ENCODE measurements around the gene SCN1A. TPM values are rescaled to one million over a fixed set of nuclear protein-coding genes. Genes with fewer than 3 reads are reported as not detected.

SCN1A gene
- total RNA-seq, 4 donors from 2014 or later, result not detected

- no peak for DNase-seq (ENCODE audit: low spot score in 2 of 2)
- Histone ChIP-seq H3K27me3 (no peaks in the 10 kb centered on the region), H3K36me3 (no peaks in the 10 kb centered on the region), H3K9me3 (no peaks in the 10 kb centered on the region), H3K4me3 (no peak overlapping the region), H3K4me1 (no peaks in the 10 kb centered on the region), H3K27ac (no peak overlapping the region)
- TF ChIP-seq CTCF (IDR thresholded peaks at IDR 0.05), result no peak
- TF ChIP-seq POLR2A (IDR thresholded peaks at IDR 0.05), result no peak
- TF ChIP-seq EP300 (IDR thresholded peaks at IDR 0.05), result no peak
- WGBS, 2 donors, result 75 to 79% methylated on average over 5 of the region's 5 CpGs
Observed at GRCh38 chr2:166044853-166045483, 82.9 kb downstream of the SCN1A start.

GRCh38 chr2:166042768-166043390 lies 84.9 kb downstream of the SCN1A start:
- TF ChIP-seq CTCF (IDR thresholded peaks at IDR 0.05), result no peak
- TF ChIP-seq EP300 (IDR thresholded peaks at IDR 0.05), result no peak
- TF ChIP-seq POLR2A (IDR thresholded peaks at IDR 0.05), result no peak
- no peaks in the 10 kb centered on the region for H3K4me1 ChIP-seq
- H3K9me3 ChIP-seq, result no peaks in the 10 kb centered on the region
- H3K4me3 ChIP-seq, result no peak overlapping the region
- H3K36me3 ChIP-seq, result no peaks in the 10 kb centered on the region
- no peak overlapping the region for H3K27ac ChIP-seq
- no peak for DNase-seq (ENCODE audit: low spot score in 2 of 2)
- no peaks in the 10 kb centered on the region for H3K27me3 ChIP-seq

- Histone ChIP-seq H3K36me3 (no peaks in the 10 kb centered on the region), H3K27me3 (no peaks in the 10 kb centered on the region), H3K9me3 (no peaks in the 10 kb centered on the region), H3K4me1 (no peaks in the 10 kb centered on the region), H3K27ac (no peak overlapping the region), H3K4me3 (no peak overlapping the region)
- TF ChIP-seq CTCF (IDR thresholded peaks at IDR 0.05), result no peak
- no peak for TF ChIP-seq POLR2A (IDR thresholded peaks at IDR 0.05)
- no peak for TF ChIP-seq EP300 (IDR thresholded peaks at IDR 0.05)
- no peak for DNase-seq (ENCODE audit: low spot score in 2 of 2)
- 46 to 57% methylated on average over 1 of the region's 1 CpG for WGBS, 2 donors
Observed at GRCh38 chr2:166042356-166042755, 85.5 kb downstream of the SCN1A start.

- WGBS, 2 donors, result 93 to 96% methylated on average over 1 of the region's 1 CpG
- no peak for DNase-seq (ENCODE audit: low spot score in 2 of 2)
- Histone ChIP-seq H3K4me1 (no peaks in the 10 kb centered on the region), H3K27me3 (no peaks in the 10 kb centered on the region), H3K27ac (no peak overlapping the region), H3K4me3 (no peak overlapping the region), H3K36me3 (no peaks in the 10 kb centered on the region), H3K9me3 (no peaks in the 10 kb centered on the region)
- no peak for TF ChIP-seq CTCF (IDR thresholded peaks at IDR 0.05)
- no peak for TF ChIP-seq EP300 (IDR thresholded peaks at IDR 0.05)
- no peak for TF ChIP-seq POLR2A (IDR thresholded peaks at IDR 0.05)
Observed at GRCh38 chr2:166041613-166042012, 86.2 kb downstream of the SCN1A start.

GRCh38 chr2:166032361-166032760 lies 95.5 kb downstream of the SCN1A start:
- H3K9me3 ChIP-seq, result no peaks in the 10 kb centered on the region
- DNase-seq (ENCODE audit: low spot score in 2 of 2), result no peak
- 0 to 17% methylated on average over 1 of the region's 1 CpG for WGBS, 2 donors
- H3K27ac ChIP-seq, result no peak overlapping the region
- H3K4me3 ChIP-seq, result no peak overlapping the region
- no peak for TF ChIP-seq EP300 (IDR thresholded peaks at IDR 0.05)
- no peaks in the 10 kb centered on the region for H3K27me3 ChIP-seq
- no peaks in the 10 kb centered on the region for H3K36me3 ChIP-seq
- H3K4me1 ChIP-seq, result no peaks in the 10 kb centered on the region

Data from tibial nerve (tissue), 4 donors.